HEK293T (cell line): ENCODE measurements around the gene APOA4.

Source experiments
- ARNT ChIP-seq: fragments of 450-650 bp; IDR thresholded peaks from 2 replicates; pipeline ENCODE4 v1.6.1; 2017; ENCODE audit warnings: mild to moderate bottlenecking
- BHLHE40 ChIP-seq: fragments of 450-650 bp; IDR thresholded peaks from 2 replicates; pipeline ENCODE4 v1.6.1; 2016; ENCODE audit warnings: mild to moderate bottlenecking, moderate library complexity, borderline replicate concordance
- ELF4 ChIP-seq: fragments of 450-650 bp; IDR thresholded peaks from 2 replicates; pipeline ENCODE4 v1.6.1; 2017; ENCODE audit warnings: antibody characterized with exemption
- L3MBTL2 ChIP-seq: fragments of 450-650 bp; conservative IDR thresholded peaks from 2 replicates; pipeline ENCODE4 v1.6.1; 2016; ENCODE audit warnings: mild to moderate bottlenecking
- LEF1 ChIP-seq: fragments of 450-650 bp; IDR thresholded peaks from 2 replicates; pipeline ENCODE4 v1.6.1; 2017; ENCODE audit warnings: mild to moderate bottlenecking, borderline replicate concordance
- NFRKB ChIP-seq: fragments of 450-650 bp; IDR thresholded peaks from 2 replicates; pipeline ENCODE4 v1.6.1; 2016; ENCODE audit warnings: mild to moderate bottlenecking, moderate library complexity
- SP1 ChIP-seq: fragments of 450-650 bp; IDR thresholded peaks from 2 replicates; pipeline ENCODE4 v1.6.1; 2017
- SUZ12 ChIP-seq: fragments of 450-650 bp; IDR thresholded peaks from 2 replicates; pipeline ENCODE4 v1.6.1; 2016; ENCODE audit warnings: mild to moderate bottlenecking
- TARDBP ChIP-seq: fragments of 450-650 bp; IDR thresholded peaks from 2 replicates; pipeline ENCODE4 v1.6.1; 2016
- ZNF384 ChIP-seq: fragments of 450-650 bp; IDR thresholded peaks from 2 replicates; pipeline ENCODE4 v1.6.1; 2016
- TF ChIP-seq, protein P1 (sequence below): fragments of 450-650 bp; IDR thresholded peaks from 2 replicates; pipeline ENCODE4 v1.6.1; 2016

DNA sequence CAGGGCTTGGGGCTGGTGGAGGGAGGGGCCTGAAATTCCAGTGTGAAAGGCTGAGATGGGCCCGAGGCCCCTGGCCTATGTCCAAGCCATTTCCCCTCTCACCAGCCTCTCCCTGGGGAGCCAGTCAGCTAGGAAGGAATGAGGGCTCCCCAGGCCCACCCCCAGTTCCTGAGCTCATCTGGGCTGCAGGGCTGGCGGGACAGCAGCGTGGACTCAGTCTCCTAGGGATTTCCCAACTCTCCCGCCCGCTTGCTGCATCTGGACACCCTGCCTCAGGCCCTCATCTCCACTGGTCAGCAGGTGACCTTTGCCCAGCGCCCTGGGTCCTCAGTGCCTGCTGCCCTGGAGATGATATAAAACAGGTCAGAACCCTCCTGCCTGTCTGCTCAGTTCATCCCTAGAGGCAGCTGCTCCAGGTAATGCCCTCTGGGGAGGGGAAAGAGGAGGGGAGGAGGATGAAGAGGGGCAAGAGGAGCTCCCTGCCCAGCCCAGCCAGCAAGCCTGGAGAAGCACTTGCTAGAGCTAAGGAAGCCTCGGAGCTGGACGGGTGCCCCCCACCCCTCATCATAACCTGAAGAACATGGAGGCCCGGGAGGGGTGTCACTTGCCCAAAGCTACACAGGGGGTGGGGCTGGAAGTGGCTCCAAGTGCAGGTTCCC, 6.5 kb upstream of the APOA4 start, which contains the start of gene APOC3:
- TF ChIP-seq ARNT (no peak), ZNF384 (no peak), LEF1 (no peak), BHLHE40 (no peak), SP1 (no peak), L3MBTL2 (no peak), TARDBP (no peak), ELF4 (no peak), NFRKB (no peak), SUZ12 (no peak)
- TF ChIP-seq, protein P1, sequence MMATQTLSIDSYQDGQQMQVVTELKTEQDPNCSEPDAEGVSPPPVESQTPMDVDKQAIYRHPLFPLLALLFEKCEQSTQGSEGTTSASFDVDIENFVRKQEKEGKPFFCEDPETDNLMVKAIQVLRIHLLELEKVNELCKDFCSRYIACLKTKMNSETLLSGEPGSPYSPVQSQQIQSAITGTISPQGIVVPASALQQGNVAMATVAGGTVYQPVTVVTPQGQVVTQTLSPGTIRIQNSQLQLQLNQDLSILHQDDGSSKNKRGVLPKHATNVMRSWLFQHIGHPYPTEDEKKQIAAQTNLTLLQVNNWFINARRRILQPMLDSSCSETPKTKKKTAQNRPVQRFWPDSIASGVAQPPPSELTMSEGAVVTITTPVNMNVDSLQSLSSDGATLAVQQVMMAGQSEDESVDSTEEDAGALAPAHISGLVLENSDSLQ, result no peak
